ENCODE measurements around the gene PSMD6. TPM values are rescaled to one million over a fixed set of nuclear protein-coding genes. Genes with fewer than 3 reads are reported as not detected.

PSMD6 gene
- total and polyA plus RNA-seq, 2 donors from 2014 or later = 62.7 to 78.0 TPM

- H3K4me1 ChIP-seq (ENCODE audit: control insufficient read depth in 2 of 3, insufficient read depth in 2 of 3, low read depth in 1 of 3, low read length in 3 of 3) = peaks cover 0 to 7% (median 7%) of the 10 kb centered on the region in 3 donors
- no peak overlapping the region for H3K27ac ChIP-seq (ENCODE audit: low read depth in 2 of 2, low read length in 2 of 2)
- no peak for TF ChIP-seq CTCF (IDR thresholded peaks at IDR 0.05; ENCODE audit: borderline replicate concordance, extremely low read depth, insufficient read depth)
- intact Hi-C loops (cut with DNase I) = no loop called here
- no peaks in the 10 kb centered on the region for H3K9me3 ChIP-seq (ENCODE audit: control insufficient read depth in 2 of 3, insufficient read depth in 1 of 3, low read length in 3 of 3)
- H3K9ac ChIP-seq (ENCODE audit: low read length in 3 of 3) = no peak overlapping the region
- DNase-seq = no peak
- H3K36me3 ChIP-seq (ENCODE audit: control insufficient read depth in 2 of 3, insufficient read depth in 3 of 3, low read length in 3 of 3) = no peaks in the 10 kb centered on the region
- FAIRE-seq = no peak
- H3K27me3 ChIP-seq (ENCODE audit: control insufficient read depth, insufficient read depth, low read length) = no peaks in the 10 kb centered on the region
- H3K4me3 ChIP-seq (ENCODE audit: low read length in 3 of 3) = no peak overlapping the region
These were observed 3.1 kb upstream of the PSMD6 start for GRCh38 chr3:64026346-64026745.

GRCh38 chr3:64023861-64024223, 548 bp upstream of the PSMD6 start:
- DNase-seq = no peak
- Histone ChIP-seq H3K9me3 (ENCODE audit: control insufficient read depth in 2 of 3, insufficient read depth in 1 of 3, low read length in 3 of 3) (no peaks in the 10 kb centered on the region), H3K9ac (ENCODE audit: low read length in 3 of 3) (peak overlapping the region in 1 of 3 donors; percentile 95), H3K36me3 (ENCODE audit: control insufficient read depth in 2 of 3, insufficient read depth in 3 of 3, low read length in 3 of 3) (peaks cover 0 to 13% (median 3%) of the 10 kb centered on the region in 3 donors), H3K4me1 (ENCODE audit: control insufficient read depth in 2 of 3, insufficient read depth in 2 of 3, low read depth in 1 of 3, low read length in 3 of 3) (peaks cover 0 to 7% (median 7%) of the 10 kb centered on the region in 3 donors), H3K27ac (ENCODE audit: low read depth in 2 of 2, low read length in 2 of 2) (peak overlapping the region in 1 of 2 donors; percentile 53), H3K27me3 (ENCODE audit: control insufficient read depth, insufficient read depth, low read length) (no peaks in the 10 kb centered on the region), H3K4me3 (ENCODE audit: low read length in 3 of 3) (peak overlapping the region; percentile 32 to 96 (median 90))
- FAIRE-seq = no peak
- intact Hi-C loops (cut with DNase I) = no loop called here
- TF ChIP-seq CTCF (IDR thresholded peaks at IDR 0.05; ENCODE audit: borderline replicate concordance, extremely low read depth, insufficient read depth) = no peak

- Histone ChIP-seq H3K27me3 (ENCODE audit: control insufficient read depth, insufficient read depth, low read length) (no peaks in the 10 kb centered on the region), H3K9ac (ENCODE audit: low read length in 3 of 3) (peak overlapping the region; percentile 85 to 96 (median 95)), H3K36me3 (ENCODE audit: control insufficient read depth in 2 of 3, insufficient read depth in 3 of 3, low read length in 3 of 3) (peaks cover 3 to 25% (median 8%) of the 10 kb centered on the region in 3 donors), H3K4me3 (ENCODE audit: low read length in 3 of 3) (peak overlapping the region; percentile 84 to 96 (median 90)), H3K27ac (ENCODE audit: low read depth in 2 of 2, low read length in 2 of 2) (peak overlapping the region; percentile 45 to 83), H3K9me3 (ENCODE audit: control insufficient read depth in 2 of 3, insufficient read depth in 1 of 3, low read length in 3 of 3) (no peaks in the 10 kb centered on the region), H3K4me1 (ENCODE audit: control insufficient read depth in 2 of 3, insufficient read depth in 2 of 3, low read depth in 1 of 3, low read length in 3 of 3) (peaks cover 0 to 7% (median 7%) of the 10 kb centered on the region in 3 donors)
- intact Hi-C loops (cut with DNase I) = no loop called here
- peak in 2 of 5 donors; percentile 24 to 62 for DNase-seq
- TF ChIP-seq CTCF (IDR thresholded peaks at IDR 0.05; ENCODE audit: borderline replicate concordance, extremely low read depth, insufficient read depth) = no peak
- FAIRE-seq = no peak
These were observed 675 bp downstream of the PSMD6 start for GRCh38 chr3:64022451-64023186.
